Ovary (tissue), 3 donors: Measurements from ENCODE around the gene HNRNPA3.

Experiments
- EP300 ChIP-seq: sonication (generic); formaldehyde crosslinking; IDR thresholded peaks from one replicate; pipeline ENCODE4 v1.6.1; 2017; ENCODE audit warnings: antibody characterized with exemption
- POLR2A ChIP-seq: fragments of 450-650 bp; IDR thresholded peaks from one replicate; pipeline ENCODE4 v1.6.1; 2017; ENCODE audit warnings: antibody characterized with exemption, mild to moderate bottlenecking, moderate library complexity
- TF ChIP-seq, protein P1 (sequence below), 3 donors: fragments of 450-650 bp in 2 of 3; fragments of 200-600 bp in 1 of 3; IDR thresholded peaks; one replicate each; pipeline versions ENCODE4 v1.5.1 to v1.8.0; 2016 to 2022; ENCODE audit warnings: antibody characterized with exemption in 3 of 3, mild to moderate bottlenecking in 1 of 3
- donor health status: DM: no; HTN: no; CAD: no.

DNA sequence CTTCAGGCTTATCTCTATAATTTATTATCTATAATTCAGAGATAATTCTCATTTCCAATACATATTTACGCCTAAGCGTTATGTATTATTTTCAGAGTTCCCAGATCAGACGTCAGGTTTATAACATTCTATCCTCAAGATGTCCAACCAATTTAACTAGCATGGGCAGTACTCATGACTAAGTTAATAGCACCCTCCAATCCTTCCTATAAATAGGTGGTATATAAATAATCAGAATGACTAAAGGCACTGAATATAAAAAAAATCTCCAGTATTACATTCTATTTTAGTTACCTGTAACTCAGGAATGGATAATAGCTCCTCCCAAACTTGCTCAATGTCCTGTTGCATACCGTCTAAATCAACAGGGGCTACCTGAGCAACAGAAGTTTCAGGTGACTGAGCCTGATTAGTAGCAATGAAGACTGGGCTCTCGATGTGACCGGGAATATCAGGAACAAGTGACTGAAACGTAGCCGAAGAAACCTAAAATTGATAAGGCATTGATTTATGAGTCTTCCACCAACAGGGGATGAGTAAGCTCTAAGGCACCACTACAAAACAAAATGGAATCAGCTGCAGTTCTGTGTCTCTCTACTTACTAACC, 19.6 kb downstream of the HNRNPA3 start:
- no peak for TF ChIP-seq POLR2A
- TF ChIP-seq, protein P1, sequence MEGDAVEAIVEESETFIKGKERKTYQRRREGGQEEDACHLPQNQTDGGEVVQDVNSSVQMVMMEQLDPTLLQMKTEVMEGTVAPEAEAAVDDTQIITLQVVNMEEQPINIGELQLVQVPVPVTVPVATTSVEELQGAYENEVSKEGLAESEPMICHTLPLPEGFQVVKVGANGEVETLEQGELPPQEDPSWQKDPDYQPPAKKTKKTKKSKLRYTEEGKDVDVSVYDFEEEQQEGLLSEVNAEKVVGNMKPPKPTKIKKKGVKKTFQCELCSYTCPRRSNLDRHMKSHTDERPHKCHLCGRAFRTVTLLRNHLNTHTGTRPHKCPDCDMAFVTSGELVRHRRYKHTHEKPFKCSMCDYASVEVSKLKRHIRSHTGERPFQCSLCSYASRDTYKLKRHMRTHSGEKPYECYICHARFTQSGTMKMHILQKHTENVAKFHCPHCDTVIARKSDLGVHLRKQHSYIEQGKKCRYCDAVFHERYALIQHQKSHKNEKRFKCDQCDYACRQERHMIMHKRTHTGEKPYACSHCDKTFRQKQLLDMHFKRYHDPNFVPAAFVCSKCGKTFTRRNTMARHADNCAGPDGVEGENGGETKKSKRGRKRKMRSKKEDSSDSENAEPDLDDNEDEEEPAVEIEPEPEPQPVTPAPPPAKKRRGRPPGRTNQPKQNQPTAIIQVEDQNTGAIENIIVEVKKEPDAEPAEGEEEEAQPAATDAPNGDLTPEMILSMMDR (IDR thresholded peaks at IDR 0.05): no peak
- TF ChIP-seq EP300: no peak
